Ovary (tissue), 3 donors: ENCODE measurements around the gene CRTC1.

Experiments
- EP300 ChIP-seq: sonication (generic); formaldehyde crosslinking; IDR thresholded peaks from one replicate; pipeline ENCODE4 v1.6.1; 2017; ENCODE audit warnings: antibody characterized with exemption
- POLR2A ChIP-seq: fragments of 450-650 bp; IDR thresholded peaks from one replicate; pipeline ENCODE4 v1.6.1; 2017; ENCODE audit warnings: antibody characterized with exemption, mild to moderate bottlenecking, moderate library complexity
- TF ChIP-seq, protein P1 (sequence below), 3 donors: fragments of 450-650 bp in 2 of 3; fragments of 200-600 bp in 1 of 3; IDR thresholded peaks; one replicate each; pipeline versions ENCODE4 v1.5.1 to v1.8.0; 2016 to 2022; ENCODE audit warnings: antibody characterized with exemption in 3 of 3, mild to moderate bottlenecking in 1 of 3
- donor health status: DM: no; HTN: no; CAD: no.

DNA sequence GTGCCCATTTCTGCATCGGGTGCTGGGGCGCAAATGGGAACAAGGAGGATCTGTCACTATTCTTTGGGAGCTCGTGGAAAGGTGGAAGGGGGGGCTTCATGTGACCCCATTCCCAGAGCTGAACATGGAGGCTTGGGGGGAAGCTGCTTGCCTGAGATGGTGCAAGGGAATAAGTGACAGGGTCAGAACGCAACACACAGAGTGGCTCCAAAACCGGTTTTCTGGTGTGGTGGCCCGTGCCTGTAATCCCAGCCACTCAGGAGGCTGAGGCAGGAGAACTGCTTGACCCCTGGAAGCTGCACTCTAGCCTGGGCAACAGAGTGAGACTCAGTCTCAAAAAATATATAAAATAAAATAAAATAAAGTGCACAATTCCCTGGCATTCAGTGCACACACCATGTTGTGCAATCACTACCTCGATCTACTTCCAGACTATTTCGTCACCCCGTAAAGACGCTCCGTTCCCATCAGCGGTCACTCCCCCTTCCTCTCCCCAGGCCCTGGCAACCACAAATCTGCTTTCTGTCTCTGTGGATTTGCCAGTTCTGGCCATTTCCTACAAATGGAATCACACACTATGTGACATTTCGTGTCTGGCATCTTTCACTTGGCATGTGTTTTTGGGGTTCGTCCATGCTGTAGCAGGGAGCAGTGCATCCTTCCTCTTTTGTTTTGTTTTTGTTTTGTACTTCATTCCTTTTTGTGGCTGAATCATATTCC lies 125.8 kb downstream of the CRTC1 start:
- TF ChIP-seq, protein P1, sequence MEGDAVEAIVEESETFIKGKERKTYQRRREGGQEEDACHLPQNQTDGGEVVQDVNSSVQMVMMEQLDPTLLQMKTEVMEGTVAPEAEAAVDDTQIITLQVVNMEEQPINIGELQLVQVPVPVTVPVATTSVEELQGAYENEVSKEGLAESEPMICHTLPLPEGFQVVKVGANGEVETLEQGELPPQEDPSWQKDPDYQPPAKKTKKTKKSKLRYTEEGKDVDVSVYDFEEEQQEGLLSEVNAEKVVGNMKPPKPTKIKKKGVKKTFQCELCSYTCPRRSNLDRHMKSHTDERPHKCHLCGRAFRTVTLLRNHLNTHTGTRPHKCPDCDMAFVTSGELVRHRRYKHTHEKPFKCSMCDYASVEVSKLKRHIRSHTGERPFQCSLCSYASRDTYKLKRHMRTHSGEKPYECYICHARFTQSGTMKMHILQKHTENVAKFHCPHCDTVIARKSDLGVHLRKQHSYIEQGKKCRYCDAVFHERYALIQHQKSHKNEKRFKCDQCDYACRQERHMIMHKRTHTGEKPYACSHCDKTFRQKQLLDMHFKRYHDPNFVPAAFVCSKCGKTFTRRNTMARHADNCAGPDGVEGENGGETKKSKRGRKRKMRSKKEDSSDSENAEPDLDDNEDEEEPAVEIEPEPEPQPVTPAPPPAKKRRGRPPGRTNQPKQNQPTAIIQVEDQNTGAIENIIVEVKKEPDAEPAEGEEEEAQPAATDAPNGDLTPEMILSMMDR (IDR thresholded peaks at IDR 0.05), result no peak
- TF ChIP-seq POLR2A (no peak), EP300 (peak; percentile 87)
